Measurements from ENCODE around the gene GARRE1.

GARRE1 gene

DNA sequence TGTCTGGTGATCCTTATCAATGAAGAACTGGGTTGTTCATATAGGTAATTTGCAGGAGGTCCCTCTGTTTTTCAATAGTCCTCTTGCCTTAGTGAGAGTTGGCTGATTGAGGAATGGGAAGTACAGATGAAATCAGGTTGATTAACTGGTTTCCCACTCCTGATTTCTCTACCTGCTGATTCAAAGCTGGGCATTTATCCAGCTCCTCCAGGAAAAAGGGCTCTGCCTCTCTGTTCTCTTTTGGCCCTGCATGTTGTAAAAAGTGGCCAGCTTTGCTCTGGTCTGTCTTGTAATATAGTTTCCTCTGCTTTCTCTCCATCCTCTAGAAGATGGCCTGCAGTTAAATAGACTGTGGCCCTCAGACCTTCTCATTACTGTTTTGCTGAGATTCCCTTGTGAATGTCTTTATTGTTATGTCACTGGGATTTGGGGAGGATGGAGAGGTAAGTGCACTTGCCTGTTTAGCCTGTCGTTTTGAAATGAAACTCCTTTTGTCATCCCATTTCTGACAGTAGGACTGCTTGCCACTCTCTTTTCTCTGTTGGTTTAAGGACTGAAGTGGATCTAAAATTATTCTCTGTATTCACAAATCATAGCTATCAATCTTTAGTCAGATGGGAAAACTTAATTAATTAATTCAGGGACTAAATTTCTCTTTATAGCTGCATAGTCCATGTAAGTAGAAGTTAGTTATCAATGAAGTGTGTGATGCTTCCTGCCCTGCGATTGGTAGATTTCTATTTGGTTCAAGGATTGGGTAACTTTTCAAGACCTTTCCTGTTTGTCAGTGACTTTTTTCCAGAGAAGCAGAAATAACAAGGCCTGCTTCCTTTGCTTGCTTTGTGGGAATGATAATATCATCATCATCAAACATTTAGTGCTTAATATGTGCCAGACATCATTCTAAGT, 28.5 kb downstream of the GARRE1 start:
- Histone ChIP-seq H3K27me3 (no peaks in the 10 kb centered on the region), H3K9me3 (no peaks in the 10 kb centered on the region), H3K4me1 (peaks cover 7% of the 10 kb centered on the region), H3K4me3 (ENCODE audit: low read depth, low read length) (no peak overlapping the region), H3K36me3 (no peaks in the 10 kb centered on the region)
- no peak for DNase-seq
- TF ChIP-seq, protein P1, sequence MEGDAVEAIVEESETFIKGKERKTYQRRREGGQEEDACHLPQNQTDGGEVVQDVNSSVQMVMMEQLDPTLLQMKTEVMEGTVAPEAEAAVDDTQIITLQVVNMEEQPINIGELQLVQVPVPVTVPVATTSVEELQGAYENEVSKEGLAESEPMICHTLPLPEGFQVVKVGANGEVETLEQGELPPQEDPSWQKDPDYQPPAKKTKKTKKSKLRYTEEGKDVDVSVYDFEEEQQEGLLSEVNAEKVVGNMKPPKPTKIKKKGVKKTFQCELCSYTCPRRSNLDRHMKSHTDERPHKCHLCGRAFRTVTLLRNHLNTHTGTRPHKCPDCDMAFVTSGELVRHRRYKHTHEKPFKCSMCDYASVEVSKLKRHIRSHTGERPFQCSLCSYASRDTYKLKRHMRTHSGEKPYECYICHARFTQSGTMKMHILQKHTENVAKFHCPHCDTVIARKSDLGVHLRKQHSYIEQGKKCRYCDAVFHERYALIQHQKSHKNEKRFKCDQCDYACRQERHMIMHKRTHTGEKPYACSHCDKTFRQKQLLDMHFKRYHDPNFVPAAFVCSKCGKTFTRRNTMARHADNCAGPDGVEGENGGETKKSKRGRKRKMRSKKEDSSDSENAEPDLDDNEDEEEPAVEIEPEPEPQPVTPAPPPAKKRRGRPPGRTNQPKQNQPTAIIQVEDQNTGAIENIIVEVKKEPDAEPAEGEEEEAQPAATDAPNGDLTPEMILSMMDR (IDR thresholded peaks at IDR 0.05; ENCODE audit: low read depth, low read length), result no peak

DNA sequence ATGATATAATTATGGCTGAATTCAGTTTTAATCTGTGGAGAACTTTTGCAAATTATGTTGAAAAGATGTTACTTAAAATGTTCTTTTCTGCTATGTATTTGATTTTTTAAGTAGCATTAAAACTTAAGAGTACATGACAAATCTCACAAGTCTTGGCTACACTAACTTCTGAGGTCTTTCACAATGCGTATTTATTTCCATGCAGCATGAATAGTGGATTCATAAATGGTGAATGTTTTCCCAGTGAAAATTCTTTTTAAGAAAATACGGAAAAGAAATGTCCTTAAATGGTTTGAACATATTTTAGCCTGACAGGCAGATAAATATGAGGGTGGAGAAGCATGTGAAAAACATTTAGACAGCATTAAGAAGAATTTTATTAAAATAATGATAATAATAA, 30.2 kb downstream of the GARRE1 start:
- TF ChIP-seq, protein P1 (IDR thresholded peaks at IDR 0.05; ENCODE audit: low read depth, low read length), result no peak
- no peak for DNase-seq

DNA sequence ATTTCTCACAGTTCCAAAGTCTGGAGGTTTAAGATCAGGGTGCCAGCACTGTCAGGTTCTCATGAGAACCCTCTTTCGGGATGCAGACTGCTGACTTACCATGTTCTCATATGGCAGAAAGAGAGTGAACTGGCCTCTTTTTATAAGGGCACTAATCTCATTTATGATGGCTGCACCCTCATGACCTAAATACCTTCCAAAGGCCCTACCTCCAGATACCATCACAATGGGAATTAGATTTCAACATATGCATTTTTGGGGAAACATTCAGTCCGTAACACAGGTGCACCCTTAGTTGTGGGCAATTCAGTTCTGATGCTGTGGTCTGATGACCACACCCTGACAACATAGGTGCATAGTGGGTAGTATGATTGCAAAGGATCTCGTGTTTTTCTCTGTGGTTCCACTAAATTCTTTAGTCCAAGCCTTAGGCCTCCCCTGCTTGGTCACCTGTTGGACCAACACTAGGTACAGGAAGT, 33.3 kb downstream of the GARRE1 start:
- no peaks in the 10 kb centered on the region for H3K27me3 ChIP-seq
- TF ChIP-seq, protein P1 (IDR thresholded peaks at IDR 0.05; ENCODE audit: low read depth, low read length), result no peak
- H3K4me3 ChIP-seq (ENCODE audit: low read depth, low read length), result no peak overlapping the region
- DNase-seq, result no peak
- no peaks in the 10 kb centered on the region for H3K36me3 ChIP-seq
- H3K4me1 ChIP-seq, result peaks cover 5% of the 10 kb centered on the region
- no peaks in the 10 kb centered on the region for H3K9me3 ChIP-seq

More for the DNA sequence above, 30.2 kb downstream of the GARRE1 start:
- Histone ChIP-seq H3K4me3 (ENCODE audit: low read depth, low read length) (no peak overlapping the region), H3K27me3 (no peaks in the 10 kb centered on the region), H3K36me3 (no peaks in the 10 kb centered on the region), H3K4me1 (peaks cover 7% of the 10 kb centered on the region), H3K9me3 (no peaks in the 10 kb centered on the region)

GRCh38 chr19:34288381-34288780, 34.0 kb downstream of the GARRE1 start:
- no peaks in the 10 kb centered on the region for H3K36me3 ChIP-seq
- TF ChIP-seq, protein P1 (IDR thresholded peaks at IDR 0.05; ENCODE audit: low read depth, low read length), result no peak
- H3K9me3 ChIP-seq, result no peaks in the 10 kb centered on the region
- DNase-seq, result no peak
- H3K4me1 ChIP-seq, result no peaks in the 10 kb centered on the region; the same call in 1 of the 2 replicates
- no peaks in the 10 kb centered on the region for H3K27me3 ChIP-seq
- no peak overlapping the region for H3K4me3 ChIP-seq (ENCODE audit: low read depth, low read length)

GRCh38 chr19:34291235-34291634, 36.9 kb downstream of the GARRE1 start:
- H3K9me3 ChIP-seq, result no peaks in the 10 kb centered on the region
- no peak overlapping the region for H3K4me3 ChIP-seq (ENCODE audit: low read depth, low read length)
- H3K4me1 ChIP-seq, result no peaks in the 10 kb centered on the region
- TF ChIP-seq, protein P1 (IDR thresholded peaks at IDR 0.05; ENCODE audit: low read depth, low read length), result no peak
- no peak for DNase-seq
- no peaks in the 10 kb centered on the region for H3K27me3 ChIP-seq
- H3K36me3 ChIP-seq, result no peaks in the 10 kb centered on the region

- DNase-seq, result no peak
- H3K4me1 ChIP-seq, result no peaks in the 10 kb centered on the region
- no peaks in the 10 kb centered on the region for H3K27me3 ChIP-seq
- H3K9me3 ChIP-seq, result no peaks in the 10 kb centered on the region
- no peak overlapping the region for H3K4me3 ChIP-seq (ENCODE audit: low read depth, low read length)
- TF ChIP-seq, protein P1 (IDR thresholded peaks at IDR 0.05; ENCODE audit: low read depth, low read length), result no peak
- H3K36me3 ChIP-seq, result no peaks in the 10 kb centered on the region
Observed at GRCh38 chr19:34295103-34295502, 40.7 kb downstream of the GARRE1 start.

All from BE2C (cell line).